ENCODE results near the gene ANKS1A. TPM values are rescaled to one million over a fixed set of nuclear protein-coding genes. Genes with fewer than 3 reads are reported as not detected.
"Not testable (repeated sequence)": the region's sequence is repeated elsewhere in the genome, so short reads cannot be mapped to it uniquely, and the experiment has no call there.

ANKS1A gene
- total RNA-seq, 1 donor: 7.2 TPM

GRCh38 chr6:34999962-35000361 is 110.9 kb downstream of the ANKS1A start:
- not testable (repeated sequence) for H3K36me3 ChIP-seq (ENCODE audit: insufficient read depth, low read length); H2AFZ ChIP-seq (ENCODE audit: low read length); H3K27me3 ChIP-seq (ENCODE audit: insufficient read depth, low read length); H3K4me1 ChIP-seq (ENCODE audit: insufficient read depth, low read length); H3K4me3 ChIP-seq (ENCODE audit: insufficient read depth, low read length); H4K20me1 ChIP-seq (ENCODE audit: insufficient read depth, low read length); H3K27ac ChIP-seq (ENCODE audit: low read depth, low read length); H3K9me3 ChIP-seq (ENCODE audit: low read depth, low read length); H3K79me2 ChIP-seq (ENCODE audit: insufficient read depth, low read length); H3K4me2 ChIP-seq (ENCODE audit: insufficient read depth, low read length); DNase-seq (ENCODE audit: insufficient read length, low spot score, missing footprints)

- not testable (repeated sequence) for H4K20me1 ChIP-seq (ENCODE audit: insufficient read depth, low read length); DNase-seq (ENCODE audit: insufficient read length, low spot score, missing footprints); H3K4me1 ChIP-seq (ENCODE audit: insufficient read depth, low read length); H3K27me3 ChIP-seq (ENCODE audit: insufficient read depth, low read length); H3K4me3 ChIP-seq (ENCODE audit: insufficient read depth, low read length); H2AFZ ChIP-seq (ENCODE audit: low read length); H3K4me2 ChIP-seq (ENCODE audit: insufficient read depth, low read length); H3K79me2 ChIP-seq (ENCODE audit: insufficient read depth, low read length); H3K9me3 ChIP-seq (ENCODE audit: low read depth, low read length); H3K27ac ChIP-seq (ENCODE audit: low read depth, low read length); H3K36me3 ChIP-seq (ENCODE audit: insufficient read depth, low read length)
Observed at GRCh38 chr6:35001349-35001748, 112.3 kb downstream of the ANKS1A start.

GRCh38 chr6:35003886-35004530 is 115.0 kb downstream of the ANKS1A start:
- not testable (repeated sequence) for H3K36me3 ChIP-seq (ENCODE audit: insufficient read depth, low read length); H3K9me3 ChIP-seq (ENCODE audit: low read depth, low read length); H3K4me3 ChIP-seq (ENCODE audit: insufficient read depth, low read length); H3K79me2 ChIP-seq (ENCODE audit: insufficient read depth, low read length); H3K4me2 ChIP-seq (ENCODE audit: insufficient read depth, low read length); DNase-seq (ENCODE audit: insufficient read length, low spot score, missing footprints); H4K20me1 ChIP-seq (ENCODE audit: insufficient read depth, low read length); H3K4me1 ChIP-seq (ENCODE audit: insufficient read depth, low read length); H3K27me3 ChIP-seq (ENCODE audit: insufficient read depth, low read length); H2AFZ ChIP-seq (ENCODE audit: low read length); H3K27ac ChIP-seq (ENCODE audit: low read depth, low read length)

- Histone ChIP-seq H3K9me3 (ENCODE audit: low read depth, low read length) (no peaks in the 10 kb centered on the region), H4K20me1 (ENCODE audit: insufficient read depth, low read length) (no peaks in the 10 kb centered on the region), H3K27ac (ENCODE audit: low read depth, low read length) (no peak overlapping the region), H3K4me3 (ENCODE audit: insufficient read depth, low read length) (no peak overlapping the region), H3K36me3 (ENCODE audit: insufficient read depth, low read length) (no peaks in the 10 kb centered on the region), H3K4me1 (ENCODE audit: insufficient read depth, low read length) (no peaks in the 10 kb centered on the region), H3K4me2 (ENCODE audit: insufficient read depth, low read length) (no peak overlapping the region), H3K79me2 (ENCODE audit: insufficient read depth, low read length) (no peaks in the 10 kb centered on the region), H3K27me3 (ENCODE audit: insufficient read depth, low read length) (no peaks in the 10 kb centered on the region), H2AFZ (ENCODE audit: low read length) (no peak overlapping the region)
- no peak for DNase-seq (ENCODE audit: insufficient read length, low spot score, missing footprints)
- TF ChIP-seq CTCF (IDR thresholded peaks at IDR 0.05; ENCODE audit: extremely low read depth, low read depth, low read length): no peak
Observed at GRCh38 chr6:35007016-35007415, 118.0 kb downstream of the ANKS1A start.

- Histone ChIP-seq H4K20me1 (ENCODE audit: insufficient read depth, low read length) (no peaks in the 10 kb centered on the region), H3K4me2 (ENCODE audit: insufficient read depth, low read length) (no peak overlapping the region), H3K4me1 (ENCODE audit: insufficient read depth, low read length) (no peaks in the 10 kb centered on the region), H3K36me3 (ENCODE audit: insufficient read depth, low read length) (no peaks in the 10 kb centered on the region), H3K9me3 (ENCODE audit: low read depth, low read length) (no peaks in the 10 kb centered on the region), H3K27me3 (ENCODE audit: insufficient read depth, low read length) (no peaks in the 10 kb centered on the region), H3K4me3 (ENCODE audit: insufficient read depth, low read length) (no peak overlapping the region), H3K79me2 (ENCODE audit: insufficient read depth, low read length) (no peaks in the 10 kb centered on the region), H2AFZ (ENCODE audit: low read length) (no peak overlapping the region), H3K27ac (ENCODE audit: low read depth, low read length) (no peak overlapping the region)
- TF ChIP-seq CTCF (IDR thresholded peaks at IDR 0.05; ENCODE audit: extremely low read depth, low read depth, low read length): no peak
- no peak for DNase-seq (ENCODE audit: insufficient read length, low spot score, missing footprints)
Observed at GRCh38 chr6:35008858-35009257, 119.8 kb downstream of the ANKS1A start.

Data from osteoblast (primary cell).